ENCODE measurements around the gene CFAP70. TPM values are rescaled to one million over a fixed set of nuclear protein-coding genes. Genes with fewer than 3 reads are reported as not detected.

Gene CFAP70
- total RNA-seq, 4 donors from 2014 or later, result 2.0 to 3.2 (median 3.0) TPM

DNA sequence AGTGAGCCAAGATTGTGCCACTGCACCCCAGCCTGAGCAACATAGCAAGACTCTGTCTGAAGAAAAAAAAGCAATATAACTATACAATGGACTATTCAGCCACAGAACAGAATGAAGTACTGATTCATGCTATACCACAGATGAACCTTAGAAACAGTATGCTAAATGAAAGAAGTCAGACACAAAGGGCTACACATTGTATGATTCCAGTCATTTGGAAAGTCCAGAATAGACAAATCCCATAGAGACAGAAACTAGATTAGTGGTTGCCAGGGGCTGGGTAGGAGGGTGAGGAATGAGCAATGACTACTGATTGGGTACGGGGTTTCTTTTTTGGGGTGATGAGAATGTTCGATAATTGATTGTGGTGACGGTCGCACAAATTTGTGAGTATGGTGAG, 9.6 kb upstream of the CFAP70 start:
- no peak for DNase-seq (ENCODE audit: low spot score)
- TF ChIP-seq, protein P1, sequence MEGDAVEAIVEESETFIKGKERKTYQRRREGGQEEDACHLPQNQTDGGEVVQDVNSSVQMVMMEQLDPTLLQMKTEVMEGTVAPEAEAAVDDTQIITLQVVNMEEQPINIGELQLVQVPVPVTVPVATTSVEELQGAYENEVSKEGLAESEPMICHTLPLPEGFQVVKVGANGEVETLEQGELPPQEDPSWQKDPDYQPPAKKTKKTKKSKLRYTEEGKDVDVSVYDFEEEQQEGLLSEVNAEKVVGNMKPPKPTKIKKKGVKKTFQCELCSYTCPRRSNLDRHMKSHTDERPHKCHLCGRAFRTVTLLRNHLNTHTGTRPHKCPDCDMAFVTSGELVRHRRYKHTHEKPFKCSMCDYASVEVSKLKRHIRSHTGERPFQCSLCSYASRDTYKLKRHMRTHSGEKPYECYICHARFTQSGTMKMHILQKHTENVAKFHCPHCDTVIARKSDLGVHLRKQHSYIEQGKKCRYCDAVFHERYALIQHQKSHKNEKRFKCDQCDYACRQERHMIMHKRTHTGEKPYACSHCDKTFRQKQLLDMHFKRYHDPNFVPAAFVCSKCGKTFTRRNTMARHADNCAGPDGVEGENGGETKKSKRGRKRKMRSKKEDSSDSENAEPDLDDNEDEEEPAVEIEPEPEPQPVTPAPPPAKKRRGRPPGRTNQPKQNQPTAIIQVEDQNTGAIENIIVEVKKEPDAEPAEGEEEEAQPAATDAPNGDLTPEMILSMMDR (IDR thresholded peaks at IDR 0.05), result no peak
- ATAC-seq (ENCODE audit: low FRiP score), result no peak

DNA sequence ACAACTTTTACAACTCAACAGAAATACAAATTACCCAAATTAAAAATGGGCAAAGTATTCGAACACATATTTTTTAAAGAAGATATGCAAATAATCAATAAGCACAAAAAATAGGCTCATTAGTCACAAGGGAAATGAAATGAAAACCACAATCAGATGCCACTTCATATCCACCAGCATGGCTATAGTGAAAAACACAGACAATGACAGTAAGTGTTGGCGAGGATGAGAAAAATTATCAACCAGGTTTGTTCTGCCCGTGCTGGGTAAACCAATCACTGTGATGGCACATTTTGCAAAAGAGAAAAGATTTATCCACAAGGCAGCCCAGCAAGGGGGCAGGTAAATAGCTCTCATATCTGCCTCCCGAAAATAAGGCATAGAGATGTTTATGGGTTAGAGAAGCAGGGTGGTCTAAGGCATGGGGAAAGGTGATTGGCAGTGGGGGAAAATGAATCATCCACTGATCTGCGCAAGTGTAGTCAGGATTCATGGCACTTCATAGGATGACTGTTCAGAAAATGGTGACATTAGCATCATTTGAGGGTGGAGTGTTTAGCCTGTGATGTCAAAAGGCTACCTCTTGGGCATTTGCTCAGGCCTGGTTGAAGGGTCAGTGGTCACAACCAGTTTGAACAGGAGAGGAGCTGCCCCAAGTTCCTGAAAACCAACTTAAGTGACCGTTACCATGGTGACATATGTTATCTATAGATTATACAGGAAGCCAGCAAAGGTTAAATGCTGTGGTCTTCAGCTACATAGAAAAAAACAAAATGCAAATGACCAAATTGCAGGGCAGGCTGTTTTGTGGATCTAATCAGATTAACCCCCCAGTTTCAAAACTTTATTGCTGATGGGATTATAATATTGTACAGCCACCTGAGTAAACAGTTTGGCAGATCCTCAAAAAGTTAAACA, 8.0 kb upstream of the CFAP70 start:
- DNase-seq (ENCODE audit: low spot score) (no peak), ATAC-seq (ENCODE audit: low FRiP score) (no peak)
- TF ChIP-seq, protein P1 (IDR thresholded peaks at IDR 0.05), result no peak

- TF ChIP-seq, protein P1 (IDR thresholded peaks at IDR 0.05), result no peak
- ATAC-seq (ENCODE audit: low FRiP score) (no peak), DNase-seq (ENCODE audit: low spot score) (no peak)
Observed at GRCh38 chr10:73364964-73365363, 6.3 kb upstream of the CFAP70 start.

DNA sequence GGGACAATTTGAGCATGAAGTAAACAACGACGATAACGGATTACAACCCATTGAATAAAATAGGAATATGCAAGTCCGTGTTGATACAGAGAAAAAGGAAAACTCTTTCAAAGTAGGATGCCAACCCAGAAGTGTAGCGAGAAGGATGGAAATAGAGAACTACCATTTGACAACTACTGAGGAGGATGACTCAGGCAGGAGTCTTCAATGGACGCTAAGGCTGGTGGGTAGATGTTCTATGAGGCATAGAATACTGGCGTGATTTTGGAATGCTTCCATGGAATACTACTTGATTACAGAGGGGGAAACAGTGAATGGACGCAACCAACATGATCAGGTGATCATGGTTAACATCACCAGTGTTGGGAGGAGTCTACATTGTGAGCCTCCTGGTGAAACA, 828 bp upstream of the CFAP70 start:
- ATAC-seq (ENCODE audit: low FRiP score) (no peak), DNase-seq (ENCODE audit: low spot score) (no peak)
- TF ChIP-seq, protein P1 (IDR thresholded peaks at IDR 0.05), result no peak

DNA sequence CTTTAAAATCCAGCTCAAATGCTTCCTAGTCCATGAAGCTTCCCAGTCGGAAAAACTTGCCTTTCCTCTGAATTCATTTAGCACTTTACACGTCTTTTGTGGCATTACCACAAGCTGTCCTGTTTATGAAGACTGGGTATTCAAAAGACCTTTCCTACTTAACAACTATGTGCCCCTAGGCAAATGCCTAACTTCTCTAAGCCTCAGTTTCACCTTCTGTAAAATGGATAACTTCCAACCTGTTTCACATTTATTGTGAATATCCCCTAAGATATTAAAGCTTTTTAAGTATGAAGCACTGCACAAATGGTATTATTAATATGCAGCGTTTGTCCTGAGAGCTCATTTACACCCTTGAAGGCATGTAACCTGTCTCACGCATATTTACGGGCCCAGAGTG, 843 bp downstream of the CFAP70 start:
- ATAC-seq (ENCODE audit: low FRiP score) (no peak), DNase-seq (ENCODE audit: low spot score) (no peak)
- TF ChIP-seq, protein P1 (IDR thresholded peaks at IDR 0.05), result no peak

- ATAC-seq (ENCODE audit: low FRiP score) (no peak), DNase-seq (ENCODE audit: low spot score) (no peak)
- TF ChIP-seq, protein P1 (IDR thresholded peaks at IDR 0.05), result no peak
Observed at GRCh38 chr10:73357166-73357565, 1.5 kb downstream of the CFAP70 start.

DNA sequence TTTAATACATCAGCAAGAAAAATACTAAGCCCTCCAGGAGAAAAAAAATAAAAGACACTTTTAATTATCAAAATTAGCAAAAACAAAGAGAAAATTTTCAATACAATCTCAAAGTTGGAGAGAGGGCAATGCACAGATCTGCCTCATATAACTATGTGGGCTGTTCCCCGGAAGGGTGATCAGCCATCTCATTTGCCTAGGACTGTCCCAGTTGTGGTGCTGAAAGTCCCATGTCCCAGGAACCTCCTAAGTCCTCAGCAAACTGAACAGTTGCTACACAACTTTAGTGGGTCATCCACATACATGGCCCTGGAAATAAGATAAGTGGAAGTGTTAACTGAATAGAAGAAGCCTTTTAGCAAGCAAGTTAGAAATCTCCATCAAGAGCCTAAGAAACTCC, 14.4 kb downstream of the CFAP70 start:
- TF ChIP-seq, protein P1 (IDR thresholded peaks at IDR 0.05), result no peak
- ATAC-seq (ENCODE audit: low FRiP score), result no peak
- no peak for DNase-seq (ENCODE audit: low spot score)

Measured in omental fat pad (tissue), 4 donors.